SK-MEL-5 (cell line): Measurements from ENCODE around the gene CDH16. TPM values are rescaled to one million over a fixed set of nuclear protein-coding genes. Genes with fewer than 3 reads are reported as not detected.
"Not testable (repeated sequence)": the region's sequence is repeated elsewhere in the genome, so short reads cannot be mapped to it uniquely, and the experiment has no call there.

Experiments
- DNase-seq: peaks from one replicate; pipeline ENCODE4 v3.0.0-alpha.2; 2016; ENCODE audit warnings: low read depth, low spot score
- in situ Hi-C: cut with HindIII; loops from 2 replicates; pipeline ENCODE4 v1.10.0; 2016; ENCODE audit warnings: low sequenced_read_pairs, high pct_unique_total_duplicates, low pct_unique_long_range_greater_than_20kb
- total RNA-seq: library from RNA; depleted of rRNA; stranded (reverse); fragments of >200 nt; shearing (Covaris generic); gene quantifications from 2 replicates; pipeline ENCODE4 v1.2.3, GENCODE V29; 2014

CDH16 gene
- total RNA-seq, 1 experiment from 2014 or later, result not detected

DNA sequence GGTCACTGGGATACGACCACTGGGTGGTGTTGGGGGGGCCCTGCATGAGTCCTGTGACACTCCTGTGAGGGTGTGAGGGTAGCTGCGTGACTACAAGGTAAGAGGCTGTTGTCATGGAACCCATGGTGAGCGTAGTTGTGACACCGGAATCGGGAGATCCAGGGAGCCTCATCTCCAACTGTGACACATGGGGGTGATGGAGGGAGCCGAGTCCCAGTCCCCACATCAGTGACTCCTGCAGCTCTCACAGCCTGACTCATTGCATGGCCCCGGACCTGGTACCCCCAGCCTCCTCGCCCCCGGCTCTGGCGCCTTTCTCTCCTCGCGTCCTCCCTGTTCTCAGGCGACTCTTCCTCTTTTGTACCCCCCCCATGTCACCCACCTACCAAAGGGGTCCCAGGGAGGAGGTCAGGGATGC, 14.2 kb downstream of the CDH16 start:
- in situ Hi-C loops, result no loop called here
- no peak for DNase-seq

DNA sequence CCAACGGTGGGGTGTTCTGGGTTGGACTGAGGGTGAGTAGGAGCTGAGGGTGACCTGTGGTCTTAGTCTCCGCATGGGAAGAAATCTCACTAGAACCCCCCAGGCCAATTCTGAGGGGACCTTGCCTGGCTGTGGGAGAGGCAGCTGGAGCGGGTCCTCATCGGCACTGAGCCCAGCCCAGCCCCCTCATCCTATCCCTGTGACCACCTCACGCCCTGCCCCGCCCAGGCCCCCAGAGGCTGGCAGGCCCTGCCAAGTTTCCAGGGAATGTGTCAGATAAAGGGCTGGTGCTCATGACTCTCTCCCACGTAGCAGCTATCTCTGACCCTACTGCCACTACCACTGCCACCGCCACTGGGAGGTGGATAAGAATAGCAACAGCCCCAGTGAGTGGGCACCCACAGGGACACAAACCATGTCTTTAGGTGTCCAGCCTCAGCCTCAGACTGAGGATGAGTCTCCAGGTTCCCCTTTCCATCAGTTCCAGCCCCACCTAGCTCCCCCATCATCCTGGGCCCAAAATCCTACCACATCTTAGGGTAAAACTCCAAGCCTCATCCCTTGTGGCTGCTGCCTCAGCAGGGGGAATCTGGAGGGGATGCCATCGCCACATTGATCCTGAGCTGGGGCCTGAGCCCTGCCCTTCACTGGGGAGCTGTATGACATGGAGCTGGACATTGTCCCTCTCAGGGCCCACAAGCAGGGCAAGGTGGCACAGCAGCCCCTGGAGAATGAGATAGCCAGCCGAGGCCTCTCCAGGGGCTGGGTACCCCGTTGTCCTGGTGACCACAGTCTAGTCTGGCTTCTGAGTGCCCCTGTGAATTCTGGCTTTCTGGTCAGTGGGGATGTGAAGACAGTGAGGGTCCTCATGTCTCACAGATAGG, 14.9 kb downstream of the CDH16 start:
- DNase-seq, result no peak
- in situ Hi-C loops, result no loop called here

DNA sequence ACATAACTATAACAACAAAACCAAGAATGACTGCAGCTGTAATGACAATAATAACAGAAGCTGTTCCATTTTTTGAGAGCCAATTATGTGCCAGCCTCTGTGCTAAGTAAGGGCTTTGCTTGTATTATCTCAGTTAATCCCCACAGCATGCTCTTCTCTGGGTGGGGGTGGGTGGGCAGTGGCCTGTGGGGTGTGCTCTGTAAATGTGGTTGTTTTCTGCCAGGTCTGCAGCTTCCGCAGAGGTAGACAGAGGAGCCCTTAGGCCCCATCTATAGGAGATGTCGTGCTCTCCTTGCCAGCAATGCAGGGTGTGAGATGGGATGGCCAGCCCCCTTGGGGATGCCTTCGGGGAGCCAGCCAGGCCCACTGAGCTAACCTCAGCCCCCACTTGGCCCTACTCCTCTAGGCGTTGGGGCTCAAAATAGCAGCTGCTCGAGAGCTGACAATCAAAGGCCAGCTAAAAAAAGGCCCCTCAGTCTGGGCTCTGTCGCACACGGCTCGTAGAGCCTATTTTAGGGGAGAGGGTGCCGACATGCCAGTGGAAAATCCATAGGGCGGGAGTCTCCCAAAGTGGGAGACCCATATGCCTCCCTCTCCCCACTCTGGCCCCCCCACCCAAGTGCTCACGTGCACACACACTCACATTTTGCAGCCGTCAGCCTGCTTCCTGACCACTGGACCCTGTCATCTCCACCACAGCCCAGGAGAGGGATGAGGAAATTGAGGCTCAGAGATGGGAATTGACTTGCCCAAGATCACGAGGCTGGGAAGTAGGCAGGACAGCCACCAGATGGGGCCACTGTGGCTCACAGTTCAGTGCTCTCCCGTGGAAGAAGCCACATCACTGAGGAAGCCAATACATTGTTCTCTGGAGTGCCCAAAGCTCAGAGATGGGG, 15.8 kb downstream of the CDH16 start:
- in situ Hi-C loops, result no loop called here
- DNase-seq, result no peak

DNA sequence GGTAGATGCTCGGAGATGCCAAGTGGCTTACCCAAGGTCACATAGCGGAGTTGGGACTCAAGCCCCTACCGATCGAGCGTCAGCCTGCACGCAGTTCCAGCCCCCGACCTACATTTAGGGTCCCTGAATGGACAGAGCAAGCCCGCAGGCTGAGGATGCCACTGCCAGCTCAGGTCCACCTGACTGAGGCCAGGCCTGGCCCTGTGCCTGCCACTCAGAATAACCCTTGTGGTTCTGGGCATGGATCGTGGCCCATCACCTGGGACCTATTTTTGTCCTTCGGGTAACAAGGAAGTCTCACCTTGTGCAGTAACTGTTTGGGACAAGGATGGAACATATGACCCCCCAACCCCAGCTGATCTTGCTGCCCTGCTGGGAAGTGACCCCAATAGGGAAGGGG, 17.1 kb downstream of the CDH16 start:
- in situ Hi-C loops, result no loop called here
- DNase-seq, result no peak

DNA sequence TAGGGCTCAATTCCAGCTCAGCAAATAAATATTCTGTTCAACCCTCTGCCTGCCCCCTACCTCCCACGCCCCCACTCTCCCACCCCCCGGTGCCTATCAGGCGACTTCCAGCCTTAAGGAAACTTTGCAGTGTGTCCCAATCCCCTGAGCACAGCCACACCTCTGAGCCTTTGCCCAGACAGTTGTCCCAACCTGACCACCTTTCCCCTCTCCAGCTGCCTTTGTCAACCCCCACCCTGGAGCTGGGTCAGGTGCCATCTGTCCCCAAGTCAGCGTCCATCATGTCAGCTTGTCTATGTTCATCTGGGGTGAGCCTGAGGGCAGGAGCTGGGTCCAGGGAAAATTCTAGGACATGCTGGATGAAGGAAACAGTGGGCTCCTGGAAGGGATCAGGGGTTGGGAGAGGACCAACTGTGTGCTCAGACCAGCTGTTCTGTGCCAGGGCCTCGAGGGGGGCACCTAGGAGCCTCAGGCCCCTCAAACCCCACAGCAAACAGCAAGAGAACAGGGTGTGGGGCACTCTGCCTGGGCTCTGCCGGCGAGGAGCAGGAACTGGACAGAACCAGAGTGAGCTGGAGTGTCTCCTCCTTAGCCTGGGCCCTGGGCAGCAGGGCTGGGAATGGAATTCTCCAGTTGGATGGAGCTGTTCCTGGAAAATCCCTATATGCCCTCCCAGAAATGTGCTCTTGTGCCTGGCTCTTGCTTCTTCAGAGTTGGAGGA, 17.8 kb downstream of the CDH16 start:
- in situ Hi-C loops, result no loop called here

DNA sequence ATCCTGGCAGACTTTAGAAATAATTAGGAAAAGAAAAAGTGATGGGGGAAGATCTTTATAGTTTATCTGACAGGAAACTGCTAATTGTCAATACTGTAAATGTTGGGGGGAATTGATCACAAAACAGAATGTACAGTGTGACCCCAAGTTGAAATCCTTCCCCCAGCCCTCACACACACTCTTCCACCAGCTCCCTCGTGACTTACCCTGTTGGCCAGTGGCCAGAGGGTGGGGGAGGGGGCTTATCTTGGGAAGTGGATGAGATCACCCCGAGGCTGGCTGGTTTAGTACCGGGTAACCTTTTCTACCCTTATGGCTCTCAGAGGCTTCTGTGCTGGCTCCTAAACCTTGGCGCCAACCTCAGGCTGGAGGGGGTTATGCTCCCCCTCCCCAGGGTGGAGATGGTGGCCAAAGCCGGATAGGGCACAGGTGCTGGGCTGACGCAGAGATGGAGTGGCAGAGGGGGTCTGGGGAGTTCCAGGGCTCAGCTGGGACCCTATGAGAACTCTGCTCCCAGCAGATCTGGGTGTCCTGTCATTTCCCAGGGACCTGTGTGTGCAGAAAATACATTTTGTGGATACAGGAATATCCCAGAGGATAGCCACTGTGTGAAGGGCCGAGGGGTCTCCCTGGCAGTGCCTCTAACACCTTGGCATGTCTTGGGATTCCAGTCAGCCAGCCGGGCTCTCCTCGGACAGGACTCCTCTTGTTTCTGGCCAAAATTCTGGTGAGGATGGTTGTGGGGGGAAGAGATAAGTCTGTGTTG, 18.6 kb downstream of the CDH16 start:
- no peak for DNase-seq
- in situ Hi-C loops, result no loop called here

More for the DNA sequence above, 17.8 kb downstream of the CDH16 start:
- DNase-seq, result no peak

DNA sequence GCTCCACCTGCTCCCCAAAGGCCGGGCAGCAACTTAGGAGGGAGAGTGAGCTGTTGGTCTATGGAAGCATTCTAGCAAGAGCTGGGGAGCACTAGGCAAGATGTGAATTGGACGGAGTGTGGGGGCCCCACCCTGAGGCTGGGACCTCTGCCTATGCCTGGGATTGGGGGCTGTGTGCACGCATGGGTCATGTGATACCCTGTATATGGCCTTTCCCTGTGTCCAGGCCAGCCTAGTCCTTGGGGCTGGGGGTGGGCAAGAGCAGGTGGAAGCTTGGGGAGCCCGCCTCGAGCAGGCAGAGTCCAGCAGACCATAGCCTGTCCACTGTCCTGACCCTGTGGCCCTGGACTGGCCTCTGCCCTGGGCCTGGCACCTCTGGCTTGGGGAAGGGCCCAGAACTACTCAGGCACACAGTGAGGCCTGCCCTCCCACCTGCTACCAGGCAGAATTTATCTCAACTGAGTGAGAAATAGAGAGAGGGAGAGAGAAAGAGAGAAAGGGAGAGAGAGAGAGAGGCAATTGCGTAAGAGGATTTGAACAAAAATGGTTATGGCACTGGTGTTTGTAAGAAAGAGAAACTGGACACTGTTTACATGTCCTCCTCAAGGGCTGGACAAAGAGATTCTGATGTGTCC, 19.3 kb downstream of the CDH16 start:
- in situ Hi-C loops, result no loop called here
- DNase-seq, result no peak

DNA sequence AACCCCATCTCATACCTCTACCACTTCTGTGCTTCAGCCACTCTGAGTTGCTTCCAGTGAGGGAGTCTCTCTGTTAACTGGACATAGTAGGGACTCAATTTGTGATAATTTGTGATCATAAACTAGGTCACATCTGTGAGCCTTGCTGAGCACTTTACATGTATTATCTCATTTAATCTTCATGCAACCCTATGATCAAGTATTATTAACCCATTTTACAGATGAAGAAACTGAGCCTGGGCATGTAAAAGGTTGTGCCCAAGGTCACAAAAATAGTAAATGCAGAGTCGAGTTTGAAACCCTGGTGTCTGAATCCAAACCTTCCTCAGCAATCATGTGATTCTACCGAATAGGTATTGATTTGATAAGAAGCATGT, 19.8 kb downstream of the CDH16 start:
- no peak for DNase-seq
- in situ Hi-C loops, result no loop called here

DNA sequence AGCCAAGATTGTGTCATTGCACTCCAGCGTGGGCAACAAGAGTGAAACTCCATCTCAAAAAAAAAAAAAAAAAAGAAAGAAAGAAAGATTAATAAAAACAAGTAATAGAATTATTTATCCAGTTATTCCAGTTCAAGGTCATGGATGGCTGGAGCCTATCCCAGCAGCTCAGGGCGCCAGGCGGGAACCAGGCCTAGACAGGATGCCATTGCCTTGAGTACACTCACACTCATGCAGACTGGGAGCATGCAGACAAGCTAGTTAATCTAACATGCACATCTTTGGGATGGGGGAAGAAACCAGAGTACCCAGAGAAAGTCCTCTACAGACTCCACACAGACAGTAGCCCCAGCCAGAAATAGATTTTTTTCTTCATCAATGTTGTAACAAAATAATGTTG, 20.5 kb downstream of the CDH16 start:
- no peak for DNase-seq

DNA sequence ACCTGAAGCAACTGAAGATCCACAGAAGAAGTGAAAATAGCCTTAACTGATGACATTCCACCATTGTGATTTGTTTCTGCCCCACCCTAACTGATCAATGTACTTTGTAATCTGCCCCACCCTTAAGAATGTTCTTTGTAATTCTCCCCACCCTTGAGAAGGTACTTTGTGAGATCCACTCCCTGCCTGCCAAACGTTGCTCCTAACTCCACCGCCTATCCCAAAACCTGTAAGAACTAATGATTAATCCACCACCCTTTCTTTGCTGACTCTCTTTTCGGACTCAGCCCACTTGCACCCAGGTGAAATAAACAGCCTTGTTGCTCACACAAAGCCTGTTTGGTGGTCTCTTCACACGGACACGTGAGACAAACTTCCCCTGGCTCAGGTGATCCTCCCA, 22.0 kb downstream of the CDH16 start:
- in situ Hi-C loops, DNase-seq: not testable (repeated sequence)

More for the DNA sequence above, 20.5 kb downstream of the CDH16 start:
- in situ Hi-C loops, result no loop called here

DNA sequence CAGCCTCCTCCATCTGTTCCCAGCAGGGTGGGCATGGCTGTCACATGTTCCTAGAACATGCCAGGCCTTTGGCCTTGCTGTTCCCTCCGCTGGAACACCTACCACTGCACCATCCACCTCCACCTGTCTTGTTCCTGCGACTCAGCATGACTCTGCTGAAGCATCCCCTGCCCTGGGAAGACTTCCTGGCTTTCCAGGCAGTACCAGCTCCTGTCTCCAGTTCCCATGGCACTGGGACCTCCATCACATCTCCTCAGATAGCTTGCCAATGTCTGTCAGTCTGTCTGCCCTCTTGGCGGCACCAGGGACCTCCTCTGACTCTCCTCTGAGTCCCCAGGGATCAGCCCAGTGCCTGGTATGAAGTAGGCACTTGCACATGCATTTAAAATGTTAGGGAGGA, 22.7 kb downstream of the CDH16 start:
- in situ Hi-C loops, result no loop called here
- no peak for DNase-seq

DNA sequence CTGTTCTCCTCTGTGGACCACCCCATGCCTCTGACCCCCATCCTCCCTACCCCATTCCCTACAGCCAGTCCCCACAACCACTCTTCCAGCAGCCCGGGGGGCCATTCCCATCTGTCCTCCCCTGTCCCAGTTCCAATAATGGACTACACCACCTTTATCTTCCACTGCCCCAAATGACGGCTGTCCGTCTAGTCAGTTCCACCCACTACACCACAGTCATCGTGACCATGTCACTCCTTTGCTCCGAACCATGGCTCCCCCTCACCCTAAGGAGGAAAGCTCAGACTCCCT, 23.1 kb downstream of the CDH16 start:
- in situ Hi-C loops, result no loop called here

DNA sequence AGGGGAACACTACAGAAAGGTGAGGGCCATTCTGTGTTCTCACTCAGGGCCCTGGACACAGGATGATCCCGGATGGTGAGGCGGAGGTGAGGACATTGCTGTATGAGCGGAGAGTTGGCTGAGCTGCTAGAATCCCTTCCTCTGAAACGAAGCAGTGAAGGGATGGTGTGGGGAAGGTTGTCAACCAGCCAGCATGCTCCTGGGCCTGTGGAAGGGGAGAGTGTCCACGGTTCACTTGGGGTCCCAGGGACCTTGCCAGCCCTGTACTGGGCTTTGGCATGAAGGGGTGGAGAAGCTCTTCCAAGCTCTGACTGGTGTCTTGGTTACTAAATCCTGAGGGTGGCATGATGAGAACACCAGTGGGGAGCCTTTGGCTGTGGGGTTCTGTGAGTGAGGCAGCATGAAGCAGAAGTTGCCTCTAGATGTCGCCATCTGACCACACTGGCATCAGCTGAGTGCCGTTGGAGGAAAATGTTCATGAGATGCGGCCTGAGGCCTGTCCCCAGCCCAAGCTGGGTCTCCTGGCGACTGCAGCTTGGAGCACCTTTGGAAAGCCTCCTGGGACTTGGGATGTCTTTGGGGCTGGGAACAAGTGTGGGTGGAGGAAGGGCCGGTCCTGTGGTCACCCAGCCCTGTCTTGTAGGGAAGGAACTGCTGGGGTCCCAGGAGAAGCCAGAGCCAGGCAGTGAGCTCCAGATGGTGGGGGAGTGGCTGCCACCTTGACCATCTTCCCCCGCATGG, 23.6 kb downstream of the CDH16 start:
- in situ Hi-C loops, result no loop called here
- DNase-seq, result peak; percentile 73

More for the DNA sequence above, 23.1 kb downstream of the CDH16 start:
- DNase-seq, result no peak

DNA sequence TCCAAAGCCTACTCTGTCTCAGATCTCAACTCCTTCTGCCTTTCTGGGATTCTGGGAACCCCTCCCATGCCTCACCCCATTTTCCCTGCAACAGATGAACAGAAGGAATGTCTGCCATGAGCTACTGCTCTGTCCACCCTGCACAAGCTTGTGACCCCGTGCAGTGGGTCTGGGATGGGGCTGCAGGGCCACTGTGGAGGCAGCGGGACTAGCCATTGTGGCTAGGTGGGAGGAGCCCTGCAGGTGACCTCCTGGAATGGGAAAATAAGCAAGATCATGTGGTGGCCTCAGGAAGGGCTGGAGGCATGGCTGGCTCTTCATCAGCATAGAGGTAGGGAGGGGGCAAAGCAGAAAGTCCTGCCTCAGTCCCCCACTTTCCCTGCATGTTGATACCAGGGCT, 24.6 kb downstream of the CDH16 start:
- DNase-seq, result no peak

DNA sequence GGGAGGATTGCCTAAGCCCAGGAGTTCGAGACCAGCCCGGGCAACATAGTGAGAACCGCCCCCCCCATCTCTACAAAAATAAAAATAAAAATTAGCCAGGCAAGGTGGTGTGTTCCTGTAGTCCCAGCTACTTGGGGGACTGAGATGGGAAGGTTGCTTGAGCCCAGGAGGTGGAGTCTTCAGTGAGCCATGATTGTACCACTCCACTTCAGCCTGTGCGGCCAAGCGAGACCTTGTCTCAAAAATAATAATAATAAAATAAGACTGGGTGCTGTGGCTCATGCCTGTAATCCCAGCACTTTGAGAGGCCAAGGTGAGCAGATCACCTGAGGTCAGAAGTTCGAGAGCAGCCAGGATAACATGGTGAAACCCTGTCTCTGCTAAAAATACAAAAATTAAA, 26.9 kb downstream of the CDH16 start:
- in situ Hi-C loops, result no loop called here
- DNase-seq, result no peak

More for the DNA sequence above, 24.6 kb downstream of the CDH16 start:
- in situ Hi-C loops, result no loop called here

DNA sequence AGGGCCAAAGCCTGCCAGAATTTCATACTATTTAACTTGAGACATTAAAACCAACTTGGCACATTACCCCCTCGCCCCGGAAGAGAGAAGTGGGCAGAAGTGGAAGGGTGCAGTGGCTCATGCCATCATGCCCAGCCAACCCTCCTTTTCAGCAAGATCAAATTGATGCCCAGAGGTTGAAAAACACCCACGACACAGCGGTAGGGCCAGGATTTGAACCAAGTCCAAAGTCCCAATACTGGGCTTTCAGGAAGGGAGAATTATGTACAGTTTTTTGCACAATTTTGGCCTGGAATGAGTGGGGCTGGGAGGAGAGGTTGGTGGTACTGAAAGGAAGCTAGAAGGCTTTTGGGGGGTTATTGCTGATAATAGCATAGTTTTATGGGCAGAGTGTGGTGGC, 27.3 kb downstream of the CDH16 start:
- in situ Hi-C loops, result no loop called here
- no peak for DNase-seq
